HepG2 (cell line): ENCODE measurements around the gene UBTD1. TPM values are rescaled to one million over a fixed set of nuclear protein-coding genes. Genes with fewer than 3 reads are reported as not detected.
A peak's percentile ranks its signal among the peaks of the same experiment; 100 is the strongest.

Experiments used
- ELF3 ChIP-seq: IDR thresholded peaks from 2 replicates; pipeline ENCODE4 v1.6.1; 2016; ENCODE audit warnings: missing genetic modification reagents, missing compliant biosample characterization
- FIP1L1 ChIP-seq: fragments of 200-400 bp; formaldehyde crosslinking; IDR thresholded peaks from 2 replicates; pipeline ENCODE4 v1.6.1; 2018; ENCODE audit warnings: low read depth, mild to moderate bottlenecking, low read length, moderate library complexity, borderline replicate concordance; ENCODE audit not compliant: insufficient read depth
- FOSL2 ChIP-seq: sonication (generic); formaldehyde crosslinking; IDR thresholded peaks from 2 replicates; pipeline ENCODE4 v1.4.0; 2020; ENCODE audit warnings: missing genetic modification reagents
- HNF4A ChIP-seq: sonication (generic); formaldehyde crosslinking; IDR thresholded peaks from 2 replicates; pipeline ENCODE4 v1.4.0; 2020; ENCODE audit warnings: missing genetic modification reagents
- LCORL ChIP-seq, 2 experiments: fragments of 450-650 bp in 1 of 2; sonication (generic) in 1 of 2; formaldehyde crosslinking in 1 of 2; IDR thresholded peaks; 2 replicates each; pipeline versions ENCODE4 v1.5.0 to v1.6.1; 2017 to 2020; ENCODE audit warnings: antibody characterized with exemption in 1 of 2, missing genetic modification reagents in 1 of 2
- MYC ChIP-seq: sonication (generic); formaldehyde crosslinking; IDR thresholded peaks from 2 replicates; pipeline ENCODE4 v1.9.0; 2021; ENCODE audit warnings: missing genetic modification reagents, borderline replicate concordance
- NCOA2 ChIP-seq: sonication (generic); formaldehyde crosslinking; IDR thresholded peaks from 2 replicates; pipeline ENCODE4 v1.8.0; 2022; ENCODE audit warnings: inconsistent platforms
- NFIB ChIP-seq: sonication (generic); formaldehyde crosslinking; IDR thresholded peaks from 2 replicates; pipeline ENCODE4 v1.9.0; 2021; ENCODE audit warnings: missing genetic modification reagents, mild to moderate bottlenecking, borderline replicate concordance
- RERE ChIP-seq: IDR thresholded peaks from 2 replicates; pipeline ENCODE4 v1.6.1; 2016; ENCODE audit warnings: low read depth, missing genetic modification reagents, missing compliant biosample characterization
- RFXANK ChIP-seq: IDR thresholded peaks from 2 replicates; pipeline ENCODE4 v1.6.1; 2016
- SAP130 ChIP-seq: IDR thresholded peaks from 2 replicates; pipeline ENCODE4 v1.6.1; 2016; ENCODE audit warnings: low read depth
- ZNF850 ChIP-seq: sonication (generic); formaldehyde crosslinking; conservative IDR thresholded peaks from 2 replicates; pipeline ENCODE4 v1.9.0; 2021; ENCODE audit warnings: mild to moderate bottlenecking, missing genetic modification reagents
- polyA plus RNA-seq, 8 experiments: library from polyadenylated mRNA; depleted of rRNA in 3 of 8; stranded (reverse) in 7 of 8; unstranded in 1 of 8; fragments of >200 nt; fragmentation: Illumina TruSeq in 4 of 8; extraction: Trizol in 4 of 8; gene quantifications; 2 replicates each; pipeline versions ENCODE4 v1.2.1 to v1.2.3, GENCODE V29; 2011 to 2016; ENCODE audit warnings: low read depth in 4 of 8, missing spikeins in 1 of 8, mixed read lengths in 1 of 8; ENCODE audit not compliant: insufficient read depth in 1 of 8
- total RNA-seq, 5 experiments: library from RNA; depleted of rRNA; stranded (reverse); fragments of >200 nt; fragmentation: Illumina TruSeq; extraction: Trizol; gene quantifications; 2 replicates each; pipeline ENCODE4 v1.2.3, GENCODE V29; 2016; ENCODE audit warnings: low read depth in 1 of 5
- TF ChIP-seq, protein P1 (sequence below): sonication (generic); formaldehyde crosslinking; IDR thresholded peaks from 2 replicates; pipeline ENCODE4 v1.8.0; 2022; ENCODE audit warnings: missing genetic modification reagents, mild to moderate bottlenecking, borderline replicate concordance
- TF ChIP-seq, protein P2 (sequence below): sonication (generic); formaldehyde crosslinking; IDR thresholded peaks from 2 replicates; pipeline ENCODE4 v1.5.0; 2020; ENCODE audit warnings: missing genetic modification reagents
- TF ChIP-seq, protein P3 (sequence below): sonication (generic); formaldehyde crosslinking; IDR thresholded peaks from 2 replicates; pipeline ENCODE4 v1.4.0; 2020; ENCODE audit warnings: missing genetic modification reagents, low read depth, mild to moderate bottlenecking, borderline replicate concordance

UBTD1 gene
- total and polyA plus RNA-seq, 2 of the 13 experiments (the other 11 are each of a cell fraction or from before 2014, with no cell fraction given), result 7.9 to 10.0 TPM

DNA sequence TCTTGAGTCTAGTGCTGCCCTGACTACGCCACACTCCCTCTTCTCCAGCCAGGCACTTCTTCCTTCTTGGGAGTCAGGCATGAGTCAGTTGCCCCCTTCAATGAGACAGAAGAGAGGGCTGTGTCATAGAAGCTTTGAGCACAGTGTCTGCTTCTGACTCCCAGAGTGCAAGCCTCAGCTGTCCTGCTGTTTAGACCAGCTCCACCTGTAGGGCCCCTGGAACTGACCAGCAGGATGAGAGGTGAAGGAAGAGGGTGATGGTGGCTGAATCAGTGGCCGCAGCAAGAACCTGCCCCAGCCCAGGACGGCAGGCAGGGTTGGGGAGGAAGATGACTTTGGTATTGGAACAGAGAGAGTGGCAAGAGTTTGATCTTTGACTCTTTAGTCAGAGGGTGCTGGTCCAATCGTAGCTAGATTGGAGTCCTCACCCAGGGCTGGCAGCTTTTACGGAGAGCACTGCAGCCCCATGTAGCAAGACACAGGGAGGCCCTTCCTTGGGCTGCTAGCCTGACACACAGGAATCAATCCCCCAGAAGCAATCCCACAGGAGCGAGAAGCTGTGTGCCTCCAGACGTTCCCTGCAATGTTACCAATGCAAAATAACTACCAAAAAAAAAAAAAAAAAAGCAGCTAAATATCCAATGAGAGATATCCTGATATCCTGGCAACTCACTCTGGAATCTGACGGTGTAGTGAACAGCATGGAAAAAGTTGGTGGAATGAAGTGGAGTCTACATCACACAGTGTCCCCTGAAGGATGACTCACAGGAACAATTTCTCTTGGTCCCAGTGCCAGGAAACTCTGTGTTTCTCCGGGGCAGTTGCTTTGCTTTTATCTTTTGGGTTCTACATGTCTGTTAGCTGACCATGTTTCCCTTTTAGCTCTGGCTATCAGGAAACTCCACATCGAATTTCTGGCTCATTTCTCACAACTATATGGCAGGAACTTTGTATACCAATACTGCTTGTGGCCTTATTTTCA lies 97.7 kb downstream of the UBTD1 start (continued):
- TF ChIP-seq SAP130 (CRISPR knock-in tag) (peak; percentile 27), HNF4A (CRISPR knock-in tag) (peak; percentile 39), FIP1L1 (no peak), NCOA2 (no peak), RERE (CRISPR knock-in tag) (no peak), LCORL (IDR thresholded peaks at IDR 0.05) (no peak), LCORL (CRISPR knock-in tag; IDR thresholded peaks at IDR 0.05) (peak; percentile 37; the same call in 1 of the 2 replicates), RFXANK (no peak), NFIB (CRISPR knock-in tag) (no peak), ELF3 (CRISPR knock-in tag) (0 out of 2 replicates have a peak, but pooled peaks have one; percentile 15), MYC (CRISPR knock-in tag) (no peak), FOSL2 (peak; percentile 86), ZNF850 (CRISPR knock-in tag) (peak; percentile 97)
- TF ChIP-seq, protein P1, sequence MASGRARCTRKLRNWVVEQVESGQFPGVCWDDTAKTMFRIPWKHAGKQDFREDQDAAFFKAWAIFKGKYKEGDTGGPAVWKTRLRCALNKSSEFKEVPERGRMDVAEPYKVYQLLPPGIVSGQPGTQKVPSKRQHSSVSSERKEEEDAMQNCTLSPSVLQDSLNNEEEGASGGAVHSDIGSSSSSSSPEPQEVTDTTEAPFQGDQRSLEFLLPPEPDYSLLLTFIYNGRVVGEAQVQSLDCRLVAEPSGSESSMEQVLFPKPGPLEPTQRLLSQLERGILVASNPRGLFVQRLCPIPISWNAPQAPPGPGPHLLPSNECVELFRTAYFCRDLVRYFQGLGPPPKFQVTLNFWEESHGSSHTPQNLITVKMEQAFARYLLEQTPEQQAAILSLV, result no peak
- TF ChIP-seq, protein P2, sequence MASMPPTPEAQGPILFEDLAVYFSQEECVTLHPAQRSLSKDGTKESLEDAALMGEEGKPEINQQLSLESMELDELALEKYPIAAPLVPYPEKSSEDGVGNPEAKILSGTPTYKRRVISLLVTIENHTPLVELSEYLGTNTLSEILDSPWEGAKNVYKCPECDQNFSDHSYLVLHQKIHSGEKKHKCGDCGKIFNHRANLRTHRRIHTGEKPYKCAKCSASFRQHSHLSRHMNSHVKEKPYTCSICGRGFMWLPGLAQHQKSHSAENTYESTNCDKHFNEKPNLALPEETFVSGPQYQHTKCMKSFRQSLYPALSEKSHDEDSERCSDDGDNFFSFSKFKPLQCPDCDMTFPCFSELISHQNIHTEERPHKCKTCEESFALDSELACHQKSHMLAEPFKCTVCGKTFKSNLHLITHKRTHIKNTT (CRISPR knock-in tag), result no peak
- TF ChIP-seq, protein P3, sequence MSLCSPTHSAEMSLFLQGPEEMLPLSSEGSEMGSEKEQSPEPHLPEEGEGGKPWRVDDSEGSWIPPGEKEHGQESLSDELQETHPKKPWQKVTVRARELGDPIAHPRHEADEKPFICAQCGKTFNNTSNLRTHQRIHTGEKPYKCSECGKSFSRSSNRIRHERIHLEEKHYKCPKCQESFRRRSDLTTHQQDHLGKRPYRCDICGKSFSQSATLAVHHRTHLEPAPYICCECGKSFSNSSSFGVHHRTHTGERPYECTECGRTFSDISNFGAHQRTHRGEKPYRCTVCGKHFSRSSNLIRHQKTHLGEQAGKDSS, result 0 out of 2 replicates have a peak, but pooled peaks have one; percentile 31
